Right kidney (tissue), 1 donor: ENCODE data around the gene SLC2A4RG.
"Not testable (repeated sequence)": the region's sequence is repeated elsewhere in the genome, so short reads cannot be mapped to it uniquely, and the experiment has no call there.

Source experiments
- DNase-seq: peaks from one replicate; pipeline ENCODE4 v3.0.0-alpha.2; 2016

The SLC2A4RG gene

DNA sequence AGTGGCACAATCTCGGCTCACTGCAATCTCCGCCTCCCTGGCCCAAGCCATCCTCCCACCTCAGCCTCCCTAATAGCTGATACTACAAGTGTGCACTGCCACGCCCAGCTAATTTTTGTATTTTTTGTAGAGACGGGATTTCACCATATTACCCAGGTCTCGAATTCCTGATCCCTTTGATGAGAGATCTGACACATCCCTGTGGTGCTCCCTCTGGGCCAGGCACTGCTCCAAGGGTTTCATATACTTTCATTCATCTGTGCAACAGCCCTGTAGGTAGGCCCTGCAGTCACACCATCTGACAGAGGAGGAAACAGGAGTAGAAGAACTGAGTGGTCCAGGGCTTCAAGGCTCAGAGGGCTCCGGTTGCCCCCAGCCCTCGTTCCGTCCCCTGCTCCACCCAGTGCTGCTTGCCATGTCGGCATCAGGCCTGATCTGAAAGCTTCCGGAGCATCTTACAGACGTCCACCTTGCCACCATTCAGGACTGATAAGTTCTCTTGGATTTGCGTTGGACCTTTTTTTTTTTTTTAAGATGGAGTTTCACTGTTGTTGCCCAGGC lies 28.4 kb upstream of the SLC2A4RG start:
- DNase-seq, result no peak

DNA sequence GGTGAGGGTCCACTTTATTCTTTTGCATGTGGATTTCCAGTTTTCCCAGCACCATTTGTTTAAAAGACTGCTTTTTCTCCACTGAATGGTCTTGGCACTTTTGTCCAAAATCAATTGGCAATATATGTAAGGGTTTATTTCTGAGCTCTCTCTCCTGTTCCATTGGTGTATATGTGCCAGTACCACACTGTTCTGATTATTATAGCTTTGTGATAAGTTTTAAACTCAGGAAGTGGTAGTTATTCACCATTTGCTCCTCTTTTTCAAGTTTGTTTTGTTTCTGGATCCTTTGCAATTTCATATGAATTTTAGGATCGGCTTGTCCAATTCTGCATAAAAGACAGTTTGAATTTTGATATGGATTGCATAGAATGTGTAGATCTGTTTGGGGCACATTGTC lies 27.4 kb upstream of the SLC2A4RG start:
- DNase-seq, result no peak

DNA sequence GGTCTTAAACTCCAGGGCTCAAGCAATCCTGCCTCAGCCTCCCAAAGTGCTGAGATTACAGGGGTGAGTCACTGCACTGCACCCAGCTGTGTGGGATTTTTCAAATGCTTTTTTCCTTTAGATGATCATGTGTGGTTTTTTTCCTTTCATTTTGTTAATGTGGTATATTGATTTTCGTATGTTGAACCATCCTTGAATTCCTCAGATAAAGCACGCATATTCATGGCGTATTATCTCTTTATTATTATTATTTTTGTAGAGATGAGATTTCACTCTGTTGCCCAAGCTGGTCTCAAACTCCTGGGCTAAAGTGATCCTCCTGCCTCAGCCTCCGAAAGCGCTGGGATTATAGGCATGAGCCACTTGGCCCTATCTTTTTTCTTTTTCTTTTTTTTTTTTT lies 24.7 kb upstream of the SLC2A4RG start:
- no peak for DNase-seq

DNA sequence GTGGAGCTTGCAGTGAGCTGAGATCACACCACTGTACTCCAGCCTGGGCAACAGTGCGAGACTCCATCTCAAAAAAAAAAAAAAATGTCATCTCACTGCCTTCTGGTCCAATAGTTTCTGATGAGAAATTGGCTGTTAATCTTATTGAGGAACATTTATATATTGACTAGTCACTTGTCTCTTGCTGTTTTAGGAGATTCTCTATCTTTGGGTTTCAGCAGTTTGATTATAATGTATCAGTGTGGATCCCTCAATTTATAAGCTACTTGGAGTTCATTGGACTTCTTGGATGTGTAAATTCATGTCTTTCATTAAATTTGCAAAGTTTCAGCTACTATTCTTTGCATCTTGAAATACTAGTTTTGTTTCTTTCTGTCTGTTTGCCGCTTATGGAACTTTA lies 20.6 kb upstream of the SLC2A4RG start:
- DNase-seq, result no peak

DNA sequence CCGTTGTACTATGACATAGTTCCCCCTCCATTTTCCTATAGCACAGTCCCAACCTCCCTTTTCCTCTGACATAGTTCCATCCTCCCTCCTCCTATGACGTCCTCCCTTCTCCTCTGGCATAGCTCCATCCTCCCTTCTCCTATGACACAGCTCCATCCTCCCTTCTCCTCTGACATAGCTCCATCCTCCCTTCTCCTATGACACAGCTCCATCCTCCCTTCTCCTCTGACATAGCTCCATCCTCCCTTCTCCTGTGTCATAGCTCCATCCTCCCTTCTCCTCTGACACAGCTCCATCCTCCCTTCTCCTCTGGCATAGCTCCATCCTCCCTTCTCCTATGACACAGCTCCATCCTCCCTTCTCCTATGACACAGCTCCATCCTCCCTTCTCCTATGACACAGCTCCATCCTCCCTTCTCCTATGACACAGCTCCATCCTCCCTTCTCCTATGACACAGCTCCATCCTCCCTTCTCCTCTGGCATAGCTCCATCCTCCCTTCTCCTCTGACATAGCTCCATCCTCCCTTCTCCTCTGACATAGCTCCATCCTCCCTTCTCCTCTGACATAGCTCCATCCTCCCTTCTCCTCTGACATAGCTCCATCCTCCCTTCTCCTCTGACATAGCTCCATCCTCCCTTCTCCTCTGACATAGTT lies 16.5 kb upstream of the SLC2A4RG start:
- not testable (repeated sequence) for DNase-seq

DNA sequence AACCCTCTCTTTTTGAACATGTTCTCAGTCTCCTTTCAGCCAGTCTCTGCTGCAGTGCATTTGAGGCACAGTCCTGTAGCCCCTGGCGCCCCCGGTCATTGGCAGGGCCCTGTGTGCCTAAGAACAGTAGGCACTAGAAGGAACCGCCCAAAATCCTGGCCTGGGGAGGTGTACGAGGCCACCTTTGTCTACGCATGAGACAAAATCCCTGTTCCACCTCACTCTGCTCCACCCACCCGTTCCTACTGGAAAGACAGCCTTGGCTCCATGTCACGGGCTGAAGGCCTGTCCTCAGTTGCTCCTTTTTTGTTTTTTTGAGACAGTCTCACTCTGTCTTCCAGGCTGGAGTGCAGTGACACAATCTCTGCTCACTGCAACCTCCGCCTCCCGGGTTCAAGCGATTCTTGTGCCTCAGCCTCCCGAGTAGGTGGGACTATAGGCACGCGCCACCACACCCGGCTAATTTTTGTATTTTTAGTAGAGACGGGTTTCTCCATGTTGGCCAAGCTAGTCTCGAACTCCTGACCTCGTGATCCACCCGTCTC lies 9.3 kb upstream of the SLC2A4RG start:
- not testable (repeated sequence) for DNase-seq

DNA sequence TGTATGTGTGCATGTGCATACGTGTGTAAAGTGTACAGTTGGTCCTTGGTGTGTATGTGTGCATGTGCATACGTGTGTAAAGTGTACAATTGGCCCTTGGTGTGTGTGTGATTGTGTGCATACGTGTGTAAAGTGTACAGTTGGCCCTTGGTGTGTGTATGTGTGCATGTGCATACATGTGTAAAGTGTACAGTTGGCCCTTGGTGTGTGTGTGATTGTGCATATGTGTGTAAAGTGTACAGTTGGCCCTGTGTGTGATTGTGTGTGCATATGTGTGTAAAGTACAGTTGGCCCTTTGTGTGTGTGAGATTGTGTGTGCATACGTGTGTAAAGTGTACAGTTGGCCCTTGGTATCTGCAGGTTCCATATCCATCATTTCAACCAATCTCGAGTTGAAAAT lies 8.2 kb upstream of the SLC2A4RG start:
- no peak for DNase-seq

DNA sequence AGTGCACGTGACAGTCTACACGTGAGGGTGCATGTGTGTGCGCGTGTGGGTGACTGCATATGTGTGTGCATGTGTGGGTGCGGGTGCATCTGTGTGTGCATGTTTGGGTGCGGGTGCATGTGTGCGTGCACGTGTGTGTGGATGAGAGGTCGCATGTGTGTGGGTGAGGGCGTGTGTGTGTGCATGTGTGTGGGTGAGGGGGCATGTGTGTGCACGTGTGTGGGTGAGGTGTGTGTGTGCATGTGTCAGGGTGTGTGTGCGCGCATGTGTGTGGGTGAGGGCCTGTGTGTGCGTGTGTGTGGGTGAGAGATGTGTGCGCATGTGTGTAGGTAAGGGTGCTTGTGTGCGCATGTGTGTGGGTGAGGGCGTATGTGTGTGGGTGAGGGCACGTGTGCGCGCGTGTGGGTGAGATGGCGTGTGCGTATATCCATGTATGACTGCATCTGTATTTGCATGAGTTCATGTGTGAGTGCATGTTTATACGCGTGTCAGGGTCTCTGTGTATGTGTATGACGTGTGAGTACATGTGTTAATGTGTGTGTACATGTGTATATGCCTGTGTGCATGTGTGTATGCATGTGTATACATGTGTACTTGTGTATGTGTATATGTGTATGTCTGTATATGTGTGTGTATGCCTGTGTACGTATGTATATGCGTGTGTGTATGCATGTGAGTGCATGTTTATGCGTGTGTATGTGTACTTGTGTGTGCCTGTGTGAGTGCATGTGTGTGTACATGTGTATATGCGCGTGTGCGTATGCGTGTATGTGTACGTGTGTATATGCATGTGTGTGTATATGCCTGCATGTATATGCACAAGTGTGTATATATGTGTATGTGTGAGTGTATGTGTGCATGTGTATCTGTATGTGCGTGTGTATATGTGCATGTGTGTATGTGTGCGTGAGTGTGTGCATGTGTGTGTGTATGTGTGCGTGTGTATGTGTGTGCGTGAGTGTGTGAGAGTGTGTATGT lies 7.2 kb upstream of the SLC2A4RG start:
- no peak for DNase-seq

DNA sequence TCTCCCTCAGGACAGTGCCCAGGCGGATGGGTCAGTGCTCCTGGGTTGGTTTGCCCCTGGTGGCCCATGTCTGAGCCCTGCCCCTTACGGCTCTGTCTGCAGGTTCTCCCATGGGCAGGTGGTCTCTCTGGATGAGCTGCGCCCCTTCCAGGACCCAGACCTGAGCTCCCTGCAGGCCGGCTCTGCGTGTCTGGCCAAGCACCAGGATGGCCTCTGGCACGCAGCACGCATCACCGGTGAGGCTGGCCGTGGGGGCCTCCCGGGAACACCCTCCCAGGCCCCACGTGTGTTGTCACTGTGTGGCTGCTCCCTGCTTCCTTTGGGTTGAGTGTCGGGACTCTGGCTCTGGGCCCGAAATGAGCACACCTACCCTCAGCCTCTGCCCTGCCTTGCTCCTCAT lies 6.5 kb upstream of the SLC2A4RG start:
- no peak for DNase-seq

DNA sequence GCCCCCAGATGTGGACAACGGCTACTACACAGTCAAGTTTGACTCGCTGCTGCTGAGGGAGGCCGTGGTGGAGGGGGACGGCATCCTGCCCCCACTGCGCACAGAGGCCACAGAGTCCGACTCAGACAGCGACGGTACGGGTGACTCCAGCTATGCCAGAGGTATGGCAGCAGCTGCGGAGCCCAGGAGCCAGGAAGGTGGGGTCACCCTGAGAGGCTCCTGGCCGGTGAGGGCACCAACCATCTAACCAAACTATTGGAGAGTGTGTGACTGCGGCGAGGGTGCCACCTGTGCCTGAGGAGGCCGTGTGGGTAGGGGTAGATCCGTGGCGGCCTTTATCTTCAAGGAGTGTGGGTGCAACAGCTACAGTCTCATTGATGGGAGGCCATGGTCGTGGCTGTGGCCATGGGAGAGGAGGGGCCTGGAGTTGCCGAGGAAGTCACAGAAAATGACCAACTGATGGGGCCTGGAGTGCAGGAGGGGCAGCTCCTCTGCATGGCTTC lies 5.9 kb upstream of the SLC2A4RG start:
- DNase-seq, result no peak

DNA sequence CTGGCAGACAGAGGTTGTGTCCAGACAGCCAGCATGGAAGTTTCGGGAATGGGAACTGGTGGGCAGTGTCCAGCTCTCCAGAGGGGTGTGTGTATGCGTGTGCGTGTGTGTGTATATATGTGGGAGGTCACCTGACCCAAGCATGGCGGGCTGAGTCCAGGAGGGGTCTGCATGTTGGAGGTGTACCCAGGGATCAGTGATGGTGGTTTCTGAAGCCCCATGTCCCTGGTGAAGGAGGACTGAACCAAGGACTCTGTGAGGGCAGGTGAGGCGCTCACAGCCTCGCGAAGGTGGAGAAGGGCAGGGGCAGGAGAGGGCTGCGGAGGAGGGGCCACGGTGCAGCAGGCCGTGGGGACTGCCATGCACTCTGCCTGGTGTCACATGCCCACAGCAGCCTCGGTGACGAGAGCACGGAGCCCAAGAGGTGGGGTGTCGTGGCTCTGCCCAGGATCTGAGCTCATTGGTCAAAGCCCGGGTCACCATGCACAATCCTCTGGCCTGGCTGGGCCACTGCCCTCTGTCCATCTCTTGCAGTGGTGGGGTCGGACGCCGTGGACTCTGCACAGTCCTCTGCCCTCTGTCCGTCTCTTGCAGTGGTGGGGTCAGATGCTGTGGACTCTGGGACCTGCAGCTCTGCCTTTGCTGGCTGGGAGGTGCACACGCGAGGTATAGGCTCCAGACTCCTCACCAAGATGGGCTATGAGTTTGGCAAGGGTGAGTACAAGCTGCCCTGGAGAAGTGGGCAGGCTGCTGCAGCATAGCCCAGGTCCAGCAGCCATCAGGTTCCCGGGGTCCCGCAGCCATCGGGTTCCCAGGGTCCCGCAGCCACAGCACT lies 5.2 kb upstream of the SLC2A4RG start:
- no peak for DNase-seq

DNA sequence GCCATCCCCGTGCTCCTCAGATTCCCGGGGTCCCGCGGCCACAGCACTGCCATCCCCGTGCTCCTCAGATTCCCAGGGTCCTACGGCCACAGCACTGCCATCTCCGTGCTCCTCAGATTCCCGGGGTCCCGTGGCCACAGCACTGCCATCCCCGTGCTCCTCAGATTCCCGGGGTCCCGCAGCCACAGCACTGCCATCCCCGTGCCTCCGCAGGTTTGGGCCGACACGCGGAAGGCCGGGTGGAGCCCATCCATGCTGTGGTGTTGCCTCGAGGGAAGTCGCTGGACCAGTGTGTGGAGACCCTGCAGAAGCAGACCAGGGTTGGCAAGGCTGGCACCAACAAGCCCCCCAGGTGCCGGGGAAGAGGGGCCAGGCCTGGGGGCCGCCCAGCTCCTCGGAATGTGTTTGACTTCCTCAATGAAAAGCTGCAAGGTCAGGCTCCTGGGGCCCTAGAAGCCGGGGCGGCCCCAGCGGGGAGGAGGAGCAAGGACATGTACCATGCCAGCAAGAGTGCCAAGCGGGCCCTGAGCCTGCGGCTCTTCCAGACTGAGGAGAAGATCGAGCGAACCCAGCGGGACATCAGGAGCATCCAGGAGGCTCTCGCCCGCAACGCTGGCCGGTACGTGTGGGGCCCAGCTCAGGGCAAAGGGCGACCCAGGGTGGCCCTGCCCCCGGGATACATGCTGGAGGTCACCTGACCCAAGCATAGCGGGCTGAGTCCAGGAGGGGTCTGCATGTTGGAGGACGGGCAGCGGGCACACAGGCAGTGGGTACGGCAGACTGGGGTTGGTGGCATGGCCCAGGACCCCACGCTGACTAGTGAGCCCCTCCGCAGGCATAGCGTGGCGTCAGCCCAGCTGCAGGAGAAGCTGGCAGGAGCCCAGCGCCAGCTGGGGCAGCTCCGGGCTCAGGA lies 4.4 kb upstream of the SLC2A4RG start:
- no peak for DNase-seq

DNA sequence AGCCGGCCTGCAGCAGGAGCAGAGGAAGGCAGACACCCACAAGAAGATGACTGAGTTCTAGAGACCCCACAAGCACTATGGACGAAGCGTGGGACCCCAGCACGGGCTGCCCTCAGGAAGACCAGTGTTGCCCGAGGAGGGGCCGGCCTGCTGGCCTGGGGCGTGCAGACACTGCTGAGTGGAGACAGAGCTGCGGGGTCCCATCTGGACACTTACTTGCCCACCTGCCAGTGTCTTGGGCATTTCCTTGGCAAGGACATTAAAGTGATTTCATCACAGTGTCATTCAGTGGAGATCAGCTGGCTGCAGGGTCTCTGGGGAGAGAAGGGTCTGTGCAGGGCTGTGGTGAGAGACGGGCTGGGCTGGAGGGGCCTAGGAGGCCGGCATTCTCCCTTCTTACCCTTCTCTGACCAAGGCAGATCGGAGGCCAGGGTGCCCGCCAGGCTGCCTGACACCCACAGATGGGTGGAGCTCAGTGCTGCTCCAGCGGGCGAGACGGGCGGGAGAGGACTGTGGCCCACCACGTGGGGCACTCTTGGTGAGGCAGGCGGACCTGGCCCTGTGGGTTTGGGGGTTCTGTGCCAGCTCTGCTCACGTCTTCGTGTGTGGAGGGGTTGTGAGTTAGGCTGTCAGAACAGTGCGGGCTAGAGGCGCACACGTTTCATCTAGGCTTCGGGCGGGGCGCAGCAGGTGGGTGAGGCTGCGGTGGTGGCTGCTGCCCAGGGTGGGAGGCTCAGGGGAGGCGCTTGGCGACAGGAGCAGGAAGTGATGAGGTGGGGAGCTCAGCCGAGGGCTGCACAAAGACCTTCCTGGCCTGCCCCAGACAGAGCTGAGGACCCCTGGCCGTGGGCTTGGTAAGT lies 3.5 kb upstream of the SLC2A4RG start, which contains the start of gene LIME1:
LIME1 (plus strand) TSS at position 806 of the 860 bp plus-strand sequence. CDS start 886 bp downstream, outside the sequence.
- no peak for DNase-seq

DNA sequence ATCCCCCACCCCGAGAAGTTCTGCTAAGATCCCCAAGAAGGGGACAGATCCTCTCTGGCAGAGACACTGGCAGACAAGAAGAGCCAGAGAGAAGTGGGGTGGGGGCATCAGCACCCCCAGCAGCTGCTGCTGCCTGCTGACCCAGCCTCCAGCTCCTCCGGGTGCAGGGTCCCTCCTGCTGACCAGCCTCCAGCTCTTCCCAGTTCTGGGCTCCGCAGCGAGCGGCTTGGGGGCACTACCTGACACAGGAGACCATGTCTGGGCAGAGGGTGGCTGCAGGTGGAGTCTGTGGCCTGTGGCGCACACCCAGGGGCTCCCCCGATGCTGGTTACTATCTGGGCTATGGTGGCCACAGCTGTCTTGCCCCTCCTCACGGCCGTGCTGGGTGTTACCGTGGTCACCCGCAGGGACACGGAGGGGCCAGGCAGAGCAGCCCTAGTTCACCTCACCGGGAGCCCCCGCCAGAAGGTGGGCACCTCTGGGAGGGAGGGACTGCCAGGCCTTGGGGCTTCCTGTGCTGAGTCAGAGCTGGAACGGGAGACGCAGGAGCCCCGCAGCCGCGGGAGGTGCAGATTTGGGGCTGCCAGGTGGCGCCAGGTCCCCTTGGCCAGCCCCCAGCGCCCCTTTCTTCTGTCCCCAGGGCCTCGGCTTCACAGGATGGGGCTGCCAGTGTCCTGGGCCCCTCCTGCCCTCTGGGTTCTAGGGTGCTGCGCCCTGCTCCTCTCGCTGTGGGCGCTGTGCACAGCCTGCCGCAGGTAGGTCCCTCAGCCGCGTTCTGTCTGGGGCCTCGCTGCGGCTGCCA lies 2.5 kb upstream of the SLC2A4RG start:
- DNase-seq, result peak; percentile 51

DNA sequence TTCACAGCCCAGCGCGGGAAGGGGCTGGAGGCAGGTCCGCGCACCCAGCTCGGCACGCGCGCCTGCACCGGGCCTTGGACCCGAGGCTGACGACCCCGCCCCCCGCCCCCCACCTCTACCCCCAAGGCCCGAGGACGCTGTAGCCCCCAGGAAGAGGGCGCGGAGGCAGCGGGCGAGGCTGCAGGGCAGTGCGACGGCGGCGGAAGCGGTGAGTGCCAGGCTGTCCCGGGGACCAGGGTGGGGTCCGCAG lies 2.0 kb upstream of the SLC2A4RG start:
- DNase-seq, result no peak

DNA sequence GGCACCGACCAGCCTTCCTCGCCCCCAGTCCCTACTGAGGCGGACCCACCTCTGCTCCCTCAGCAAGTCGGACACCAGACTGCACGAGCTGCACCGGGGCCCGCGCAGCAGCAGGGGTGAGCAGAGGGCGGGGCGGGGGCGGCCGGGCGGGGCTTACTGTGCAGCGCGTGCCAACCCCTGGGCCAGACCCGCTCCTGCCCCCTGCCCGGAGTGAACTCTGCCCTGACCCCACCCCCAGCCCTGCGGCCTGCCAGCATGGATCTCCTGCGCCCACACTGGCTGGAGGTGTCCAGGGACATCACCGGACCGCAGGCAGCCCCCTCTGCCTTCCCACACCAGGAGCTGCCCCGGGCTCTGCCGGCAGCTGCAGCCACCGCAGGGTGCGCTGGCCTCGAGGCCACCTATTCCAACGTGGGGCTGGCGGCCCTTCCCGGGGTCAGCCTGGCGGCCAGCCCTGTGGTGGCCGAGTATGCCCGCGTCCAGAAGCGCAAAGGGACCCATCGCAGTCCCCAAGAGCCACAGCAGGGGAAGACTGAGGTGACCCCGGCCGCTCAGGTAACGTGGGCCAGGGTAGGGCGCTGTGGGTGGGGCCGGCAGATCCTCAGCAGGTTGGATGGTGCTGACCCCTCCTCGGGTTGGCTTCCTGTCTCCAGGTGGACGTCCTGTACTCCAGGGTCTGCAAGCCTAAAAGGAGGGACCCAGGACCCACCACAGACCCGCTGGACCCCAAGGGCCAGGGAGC lies 1.5 kb upstream of the SLC2A4RG start:
- peak; percentile 42 for DNase-seq

DNA sequence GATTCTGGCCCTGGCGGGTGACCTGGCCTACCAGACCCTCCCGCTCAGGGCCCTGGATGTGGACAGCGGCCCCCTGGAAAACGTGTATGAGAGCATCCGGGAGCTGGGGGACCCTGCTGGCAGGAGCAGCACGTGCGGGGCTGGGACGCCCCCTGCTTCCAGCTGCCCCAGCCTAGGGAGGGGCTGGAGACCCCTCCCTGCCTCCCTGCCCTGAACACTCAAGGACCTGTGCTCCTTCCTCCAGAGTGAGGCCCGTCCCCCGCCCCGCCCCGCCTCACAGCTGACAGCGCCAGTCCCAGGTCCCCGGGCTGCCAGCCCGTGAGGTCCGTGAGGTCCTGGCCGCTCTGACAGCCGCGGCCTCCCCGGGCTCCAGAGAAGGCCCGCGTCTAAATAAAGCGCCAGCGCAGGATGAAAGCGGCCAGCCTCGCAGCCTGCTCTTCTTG lies 868 bp upstream of the SLC2A4RG start:
- no peak for DNase-seq

DNA sequence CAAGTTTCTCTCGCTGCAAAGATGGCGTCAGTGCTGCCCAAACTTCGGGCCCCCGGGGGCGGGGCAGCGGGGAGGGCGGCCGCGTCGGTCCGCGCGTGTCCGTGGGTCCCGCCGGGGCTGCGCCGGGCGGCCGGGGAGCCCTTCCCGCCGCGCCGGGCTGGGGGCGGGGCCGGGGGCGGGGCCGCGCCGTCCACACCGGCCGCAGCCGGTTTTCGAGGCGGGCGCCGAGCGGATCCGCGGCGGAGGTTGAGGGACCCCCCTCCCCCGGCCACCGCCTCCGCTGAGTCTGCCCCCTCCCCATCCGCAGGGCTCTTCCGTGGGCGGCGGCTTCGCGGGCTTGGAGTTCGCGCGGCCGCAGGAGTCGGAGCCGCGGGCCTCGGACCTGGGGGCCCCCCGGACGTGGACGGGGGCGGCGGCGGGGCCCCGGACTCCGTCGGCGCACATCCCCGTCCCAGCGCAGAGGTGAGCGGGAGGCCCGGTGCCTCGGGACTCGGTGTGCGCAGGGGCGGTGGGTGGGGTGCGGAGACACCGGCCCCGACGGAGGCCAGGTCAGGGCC lies 572 bp downstream of the SLC2A4RG start:
- DNase-seq, result no peak
